Neural cell (in vitro differentiated cells): ENCODE results near the gene CDCP1.

Experiments used
- CTCF ChIP-seq: fragments of 450-650 bp; IDR thresholded peaks from 2 replicates; pipeline ENCODE4 v1.5.1; 2014; ENCODE audit warnings: antibody characterized with exemption, mild to moderate bottlenecking, moderate library complexity; ENCODE audit not compliant: poor library complexity, severe bottlenecking
- MXI1 ChIP-seq: fragments of 450-650 bp; conservative IDR thresholded peaks from 2 replicates; pipeline ENCODE4 v1.6.1; 2014; ENCODE audit warnings: antibody characterized with exemption, mild to moderate bottlenecking; ENCODE audit not compliant: poor library complexity, severe bottlenecking
- POLR2AphosphoS5 ChIP-seq: IDR thresholded peaks from 2 replicates; pipeline ENCODE4 v1.6.1; 2012

- TF ChIP-seq CTCF (no peak), POLR2AphosphoS5 (no peak), MXI1 (no peak)
Observed at GRCh38 chr3:45185052-45185451, 38.9 kb upstream of the CDCP1 start.
